GM23338 (cell line): ENCODE measurements around the gene CHRNA10. TPM values are rescaled to one million over a fixed set of nuclear protein-coding genes. Genes with fewer than 3 reads are reported as not detected.

Source experiments
- ATAC-seq: fragments of 200-7000 bp; cut with Tn5 transposase; 3 replicates; pipeline ENCODE4 v1.9.1; 2020
- DNase-seq: peaks from one replicate; pipeline ENCODE4 v3.0.0-alpha.2; 2015; ENCODE audit warnings: low spot score
- H2AFZ ChIP-seq: fragments of 200-600 bp; sonication (generic); 2 replicates; pipeline ENCODE4 v1.8.0; 2016; ENCODE audit warnings: antibody characterized with exemption, mild to moderate bottlenecking, moderate library complexity
- H3F3A ChIP-seq: fragments of 200-600 bp; sonication (generic); replicated peaks from 2 replicates; pipeline ENCODE4 v1.8.0; 2017; ENCODE audit warnings: antibody characterized with exemption, mixed run types, low read depth
- H3K27ac ChIP-seq: fragments of 200-600 bp; sonication (generic); 2 replicates; pipeline ENCODE4 v1.6.1; 2016; ENCODE audit warnings: low read depth
- H3K27me3 ChIP-seq: fragments of 200-600 bp; sonication (generic); 2 replicates; pipeline ENCODE4 v1.8.0; 2016; ENCODE audit warnings: mild to moderate bottlenecking, mixed run types, moderate library complexity; ENCODE audit not compliant: insufficient read depth
- H3K36me3 ChIP-seq: fragments of 200-600 bp; sonication (generic); 2 replicates; pipeline ENCODE4 v1.8.0; 2016; ENCODE audit warnings: mild to moderate bottlenecking; ENCODE audit not compliant: insufficient read depth
- H3K4me1 ChIP-seq: fragments of 200-600 bp; sonication (generic); 2 replicates; pipeline ENCODE4 v1.8.0; 2016; ENCODE audit warnings: mild to moderate bottlenecking, moderate library complexity; ENCODE audit not compliant: insufficient read depth
- H3K4me2 ChIP-seq: fragments of 200-600 bp; sonication (generic); 2 replicates; pipeline ENCODE4 v1.7.1; 2017; ENCODE audit warnings: mixed run types
- H3K4me3 ChIP-seq: fragments of 200-600 bp; sonication (generic); 2 replicates; pipeline ENCODE4 v1.6.1; 2016; ENCODE audit warnings: mixed run types
- H3K79me2 ChIP-seq: fragments of 200-600 bp; sonication (generic); replicated peaks from 2 replicates; pipeline ENCODE4 v1.8.0; 2017; ENCODE audit warnings: mild to moderate bottlenecking; ENCODE audit not compliant: insufficient read depth
- H3K9me2 ChIP-seq: fragments of 200-600 bp; sonication (generic); 2 replicates; pipeline ENCODE4 v1.8.0; 2017; ENCODE audit not compliant: insufficient read depth
- H4K20me1 ChIP-seq: fragments of 200-600 bp; sonication (generic); replicated peaks from 2 replicates; pipeline ENCODE4 v1.8.0; 2017; ENCODE audit warnings: mild to moderate bottlenecking; ENCODE audit not compliant: insufficient read depth
- H3K27ac Mint-ChIP-seq: 2 replicates; pipeline ENCODE4 v1.8.0; 2020; ENCODE audit warnings: inconsistent platforms, mild to moderate bottlenecking, moderate library complexity, mixed read lengths
- H3K27me3 Mint-ChIP-seq: 3 replicates; pipeline ENCODE4 v1.8.0; 2022; ENCODE audit warnings: low read depth, mild to moderate bottlenecking, moderate library complexity, mixed read lengths, inconsistent platforms; ENCODE audit not compliant: insufficient read depth, poor library complexity
- H3K36me3 Mint-ChIP-seq: 3 replicates; pipeline ENCODE4 v1.8.0; 2021; ENCODE audit warnings: low read depth, mild to moderate bottlenecking, inconsistent platforms, moderate library complexity, mixed read lengths
- H3K4me1 Mint-ChIP-seq: 3 replicates; pipeline ENCODE4 v1.8.0; 2020; ENCODE audit warnings: mild to moderate bottlenecking, inconsistent platforms, mixed read lengths
- H3K4me3 Mint-ChIP-seq: 3 replicates; pipeline ENCODE4 v1.8.0; 2021; ENCODE audit warnings: moderate library complexity, mild to moderate bottlenecking, inconsistent platforms, mixed read lengths
- H3K9me3 Mint-ChIP-seq: 3 replicates; pipeline ENCODE4 v1.8.0; 2020; ENCODE audit warnings: moderate library complexity, mild to moderate bottlenecking, inconsistent platforms, mixed read lengths
- CREB1 ChIP-seq: fragments of 250-450 bp; sonication (Bioruptor Pico); IDR thresholded peaks from 2 replicates; pipeline ENCODE4 v1.5.0; 2020; ENCODE audit warnings: low read depth, mild to moderate bottlenecking, moderate library complexity
- ETS1 ChIP-seq: IDR thresholded peaks from 2 replicates; pipeline ENCODE4 v1.6.1; 2016; ENCODE audit warnings: antibody characterized with exemption
- EZH2 ChIP-seq: fragments of 200-600 bp; sonication (generic); IDR thresholded peaks from one replicate; pipeline ENCODE4 v1.8.0; 2017; ENCODE audit warnings: antibody characterized with exemption, mild to moderate bottlenecking, low read depth; ENCODE audit not compliant: unreplicated experiment
- STAT1 ChIP-seq: IDR thresholded peaks from one replicate; pipeline ENCODE4 v1.6.1; 2016; ENCODE audit warnings: antibody characterized with exemption; ENCODE audit not compliant: unreplicated experiment
- ZNF114 ChIP-seq: fragments of 250-450 bp; sonication (Bioruptor Pico); IDR thresholded peaks from 2 replicates; pipeline ENCODE4 v1.5.0; 2020; ENCODE audit warnings: mild to moderate bottlenecking, moderate library complexity
- ZNF331 ChIP-seq: fragments of 250-450 bp; sonication (Bioruptor Pico); IDR thresholded peaks from 2 replicates; pipeline ENCODE4 v1.5.0; 2020; ENCODE audit warnings: low read depth, mild to moderate bottlenecking, moderate library complexity
- polyA plus RNA-seq: library from polyadenylated mRNA; unstranded; fragments of >200 nt; fragmentation: Nextera tagmentation; extraction: Ambion mirVana; gene quantifications from 2 replicates; pipeline ENCODE4 v1.2.1, GENCODE V29; 2016
- total RNA-seq: library from RNA; depleted of rRNA; stranded (reverse); fragments of >200 nt; shearing (Covaris generic); gene quantifications from 2 replicates; pipeline ENCODE4 v1.2.3, GENCODE V29; 2014
- TF ChIP-seq, protein P1 (sequence below): fragments of 250-450 bp; sonication (Bioruptor Pico); IDR thresholded peaks from 2 replicates; pipeline ENCODE4 v1.5.0; 2020; ENCODE audit warnings: mild to moderate bottlenecking, moderate library complexity
- TF ChIP-seq, protein P2 (sequence below), 2 experiments: fragments of 200-600 bp in 1 of 2; sonication (generic) in 1 of 2; conservative IDR thresholded peaks; 2 replicates each; pipeline versions ENCODE4 v1.5.1 to v1.6.1; 2016 to 2017; ENCODE audit warnings: antibody characterized with exemption in 2 of 2, low read depth in 2 of 2, mild to moderate bottlenecking in 2 of 2, moderate library complexity in 1 of 2

Gene CHRNA10
- total and polyA plus RNA-seq, 2 experiments from 2014 or later = 0.45 to 1.5 TPM

DNA sequence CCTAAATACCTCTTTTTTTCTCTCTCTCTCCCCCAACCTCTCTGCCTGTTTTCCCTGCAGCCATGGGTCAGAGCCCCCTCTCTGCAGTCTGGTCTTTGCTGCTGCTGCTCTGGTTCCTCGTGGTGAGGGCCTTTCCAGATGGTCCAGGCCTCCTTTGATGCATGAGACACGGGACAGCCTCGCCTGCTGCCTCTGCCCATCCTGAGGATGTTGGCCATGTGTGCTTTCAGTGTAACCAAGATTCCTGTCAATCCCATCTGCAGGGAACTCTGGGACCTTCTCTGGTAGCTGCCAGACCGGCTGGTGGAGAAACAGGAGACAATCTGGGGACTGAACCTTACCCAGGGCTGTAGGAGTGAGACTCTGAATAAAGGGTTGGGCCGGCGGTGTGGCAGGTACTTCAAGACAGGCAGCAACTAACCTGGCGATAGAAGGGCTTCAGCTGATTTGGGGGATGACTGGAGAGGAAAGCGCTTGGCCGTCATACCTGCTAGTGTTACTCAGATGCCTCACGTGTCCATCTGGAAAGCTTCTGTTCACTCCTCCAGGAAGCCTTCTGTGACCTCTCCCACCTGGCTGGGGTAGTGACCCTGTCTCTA lies 7.1 kb downstream of the CHRNA10 start (continued):
- TF ChIP-seq, protein P1, sequence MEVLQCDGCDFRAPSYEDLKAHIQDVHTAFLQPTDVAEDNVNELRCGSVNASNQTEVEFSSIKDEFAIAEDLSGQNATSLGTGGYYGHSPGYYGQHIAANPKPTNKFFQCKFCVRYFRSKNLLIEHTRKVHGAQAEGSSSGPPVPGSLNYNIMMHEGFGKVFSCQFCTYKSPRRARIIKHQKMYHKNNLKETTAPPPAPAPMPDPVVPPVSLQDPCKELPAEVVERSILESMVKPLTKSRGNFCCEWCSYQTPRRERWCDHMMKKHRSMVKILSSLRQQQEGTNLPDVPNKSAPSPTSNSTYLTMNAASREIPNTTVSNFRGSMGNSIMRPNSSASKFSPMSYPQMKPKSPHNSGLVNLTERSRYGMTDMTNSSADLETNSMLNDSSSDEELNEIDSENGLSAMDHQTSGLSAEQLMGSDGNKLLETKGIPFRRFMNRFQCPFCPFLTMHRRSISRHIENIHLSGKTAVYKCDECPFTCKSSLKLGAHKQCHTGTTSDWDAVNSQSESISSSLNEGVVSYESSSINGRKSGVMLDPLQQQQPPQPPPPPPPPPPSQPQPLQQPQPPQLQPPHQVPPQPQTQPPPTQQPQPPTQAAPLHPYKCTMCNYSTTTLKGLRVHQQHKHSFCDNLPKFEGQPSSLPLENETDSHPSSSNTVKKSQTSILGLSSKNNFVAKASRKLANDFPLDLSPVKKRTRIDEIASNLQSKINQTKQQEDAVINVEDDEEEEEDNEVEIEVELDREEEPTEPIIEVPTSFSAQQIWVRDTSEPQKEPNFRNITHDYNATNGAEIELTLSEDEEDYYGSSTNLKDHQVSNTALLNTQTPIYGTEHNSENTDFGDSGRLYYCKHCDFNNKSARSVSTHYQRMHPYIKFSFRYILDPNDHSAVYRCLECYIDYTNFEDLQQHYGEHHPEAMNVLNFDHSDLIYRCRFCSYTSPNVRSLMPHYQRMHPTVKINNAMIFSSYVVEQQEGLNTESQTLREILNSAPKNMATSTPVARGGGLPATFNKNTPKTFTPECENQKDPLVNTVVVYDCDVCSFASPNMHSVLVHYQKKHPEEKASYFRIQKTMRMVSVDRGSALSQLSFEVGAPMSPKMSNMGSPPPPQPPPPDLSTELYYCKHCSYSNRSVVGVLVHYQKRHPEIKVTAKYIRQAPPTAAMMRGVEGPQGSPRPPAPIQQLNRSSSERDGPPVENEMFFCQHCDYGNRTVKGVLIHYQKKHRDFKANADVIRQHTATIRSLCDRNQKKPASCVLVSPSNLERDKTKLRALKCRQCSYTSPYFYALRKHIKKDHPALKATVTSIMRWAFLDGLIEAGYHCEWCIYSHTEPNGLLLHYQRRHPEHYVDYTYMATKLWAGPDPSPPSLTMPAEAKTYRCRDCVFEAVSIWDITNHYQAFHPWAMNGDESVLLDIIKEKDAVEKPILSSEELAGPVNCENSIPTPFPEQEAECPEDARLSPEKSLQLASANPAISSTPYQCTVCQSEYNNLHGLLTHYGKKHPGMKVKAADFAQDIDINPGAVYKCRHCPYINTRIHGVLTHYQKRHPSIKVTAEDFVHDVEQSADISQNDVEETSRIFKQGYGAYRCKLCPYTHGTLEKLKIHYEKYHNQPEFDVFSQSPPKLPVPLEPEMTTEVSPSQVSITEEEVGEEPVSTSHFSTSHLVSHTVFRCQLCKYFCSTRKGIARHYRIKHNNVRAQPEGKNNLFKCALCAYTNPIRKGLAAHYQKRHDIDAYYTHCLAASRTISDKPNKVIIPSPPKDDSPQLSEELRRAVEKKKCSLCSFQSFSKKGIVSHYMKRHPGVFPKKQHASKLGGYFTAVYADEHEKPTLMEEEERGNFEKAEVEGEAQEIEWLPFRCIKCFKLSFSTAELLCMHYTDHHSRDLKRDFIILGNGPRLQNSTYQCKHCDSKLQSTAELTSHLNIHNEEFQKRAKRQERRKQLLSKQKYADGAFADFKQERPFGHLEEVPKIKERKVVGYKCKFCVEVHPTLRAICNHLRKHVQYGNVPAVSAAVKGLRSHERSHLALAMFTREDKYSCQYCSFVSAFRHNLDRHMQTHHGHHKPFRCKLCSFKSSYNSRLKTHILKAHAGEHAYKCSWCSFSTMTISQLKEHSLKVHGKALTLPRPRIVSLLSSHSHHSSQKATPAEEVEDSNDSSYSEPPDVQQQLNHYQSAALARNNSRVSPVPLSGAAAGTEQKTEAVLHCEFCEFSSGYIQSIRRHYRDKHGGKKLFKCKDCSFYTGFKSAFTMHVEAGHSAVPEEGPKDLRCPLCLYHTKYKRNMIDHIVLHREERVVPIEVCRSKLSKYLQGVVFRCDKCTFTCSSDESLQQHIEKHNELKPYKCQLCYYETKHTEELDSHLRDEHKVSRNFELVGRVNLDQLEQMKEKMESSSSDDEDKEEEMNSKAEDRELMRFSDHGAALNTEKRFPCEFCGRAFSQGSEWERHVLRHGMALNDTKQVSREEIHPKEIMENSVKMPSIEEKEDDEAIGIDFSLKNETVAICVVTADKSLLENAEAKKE (CRISPR knock-in tag) = no peak
- TF ChIP-seq CREB1 (no peak), STAT1 (no peak)
- TF ChIP-seq, protein P2, sequence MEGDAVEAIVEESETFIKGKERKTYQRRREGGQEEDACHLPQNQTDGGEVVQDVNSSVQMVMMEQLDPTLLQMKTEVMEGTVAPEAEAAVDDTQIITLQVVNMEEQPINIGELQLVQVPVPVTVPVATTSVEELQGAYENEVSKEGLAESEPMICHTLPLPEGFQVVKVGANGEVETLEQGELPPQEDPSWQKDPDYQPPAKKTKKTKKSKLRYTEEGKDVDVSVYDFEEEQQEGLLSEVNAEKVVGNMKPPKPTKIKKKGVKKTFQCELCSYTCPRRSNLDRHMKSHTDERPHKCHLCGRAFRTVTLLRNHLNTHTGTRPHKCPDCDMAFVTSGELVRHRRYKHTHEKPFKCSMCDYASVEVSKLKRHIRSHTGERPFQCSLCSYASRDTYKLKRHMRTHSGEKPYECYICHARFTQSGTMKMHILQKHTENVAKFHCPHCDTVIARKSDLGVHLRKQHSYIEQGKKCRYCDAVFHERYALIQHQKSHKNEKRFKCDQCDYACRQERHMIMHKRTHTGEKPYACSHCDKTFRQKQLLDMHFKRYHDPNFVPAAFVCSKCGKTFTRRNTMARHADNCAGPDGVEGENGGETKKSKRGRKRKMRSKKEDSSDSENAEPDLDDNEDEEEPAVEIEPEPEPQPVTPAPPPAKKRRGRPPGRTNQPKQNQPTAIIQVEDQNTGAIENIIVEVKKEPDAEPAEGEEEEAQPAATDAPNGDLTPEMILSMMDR (conservative IDR thresholded peaks at IDR 0.05; ENCODE audit: low read depth in 2 of 2) = no peak

- no peaks in the 10 kb centered on the region for H3K36me3 ChIP-seq
- peaks cover 10% of the 10 kb centered on the region for H3K36me3 Mint-ChIP-seq
- no peak overlapping the region for H3K27ac ChIP-seq
- no peaks in the 10 kb centered on the region for H3F3A ChIP-seq
- peaks cover 4% of the 10 kb centered on the region; the same call in 1 of the 2 replicates for H3K9me2 ChIP-seq
- H3K27me3 ChIP-seq = no peaks in the 10 kb centered on the region
- H3K4me2 ChIP-seq = no peak overlapping the region
- H4K20me1 ChIP-seq = no peaks in the 10 kb centered on the region
- no peak overlapping the region for H3K4me3 Mint-ChIP-seq
- H3K4me3 ChIP-seq = no peak overlapping the region
- H3K27ac Mint-ChIP-seq = no peak overlapping the region
- no peak overlapping the region for H2AFZ ChIP-seq
- no peak for DNase-seq
- peaks cover 11% of the 10 kb centered on the region for H3K27me3 Mint-ChIP-seq
- H3K79me2 ChIP-seq = no peaks in the 10 kb centered on the region
- no peaks in the 10 kb centered on the region for H3K4me1 Mint-ChIP-seq
- ATAC-seq = no peak
- peaks cover 7% of the 10 kb centered on the region; the same call in 2 of the 3 replicates for H3K9me3 Mint-ChIP-seq
- H3K4me1 ChIP-seq = no peaks in the 10 kb centered on the region
- TF ChIP-seq, protein P2 (conservative IDR thresholded peaks at IDR 0.05; ENCODE audit: low read depth in 2 of 2) = no peak
- TF ChIP-seq ETS1 = no peak
- no peak for TF ChIP-seq ZNF331 (CRISPR knock-in tag)
- TF ChIP-seq EZH2 = no peak
- no peak for TF ChIP-seq CREB1
- TF ChIP-seq ZNF114 (CRISPR knock-in tag) = no peak
Measured at GRCh38 chr11:3662856-3663255, 8.3 kb downstream of the CHRNA10 start.
